HG03139 (cell line): Measurements from ENCODE around the gene TLE3.

ENCODE experiments used
- ATAC-seq: cut with Tn5 transposase; IDR thresholded peaks from one replicate; pipeline ENCODE4 v1.9.1; 2021; ENCODE audit not compliant: unreplicated experiment

TLE3 gene

DNA sequence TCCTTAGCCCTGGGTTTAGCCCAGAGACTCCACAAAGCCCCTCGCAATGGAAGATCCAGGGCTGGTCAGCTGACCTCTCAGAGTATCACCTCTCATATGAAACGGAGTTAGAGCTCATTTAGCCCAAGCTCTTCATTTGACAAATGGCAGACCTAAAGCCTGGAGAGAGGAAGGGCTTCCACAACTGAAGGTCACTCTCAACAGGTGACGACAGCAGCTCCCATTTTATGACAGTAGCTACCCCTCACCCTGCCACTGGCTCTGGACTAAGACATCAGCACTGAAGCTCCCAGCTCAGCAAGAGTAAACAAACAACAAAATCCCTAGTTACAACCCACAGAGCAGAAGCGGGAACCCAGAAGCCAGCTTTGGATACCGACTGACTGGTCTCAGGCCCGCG is 33.7 kb downstream of the TLE3 start:
- no peak for ATAC-seq

DNA sequence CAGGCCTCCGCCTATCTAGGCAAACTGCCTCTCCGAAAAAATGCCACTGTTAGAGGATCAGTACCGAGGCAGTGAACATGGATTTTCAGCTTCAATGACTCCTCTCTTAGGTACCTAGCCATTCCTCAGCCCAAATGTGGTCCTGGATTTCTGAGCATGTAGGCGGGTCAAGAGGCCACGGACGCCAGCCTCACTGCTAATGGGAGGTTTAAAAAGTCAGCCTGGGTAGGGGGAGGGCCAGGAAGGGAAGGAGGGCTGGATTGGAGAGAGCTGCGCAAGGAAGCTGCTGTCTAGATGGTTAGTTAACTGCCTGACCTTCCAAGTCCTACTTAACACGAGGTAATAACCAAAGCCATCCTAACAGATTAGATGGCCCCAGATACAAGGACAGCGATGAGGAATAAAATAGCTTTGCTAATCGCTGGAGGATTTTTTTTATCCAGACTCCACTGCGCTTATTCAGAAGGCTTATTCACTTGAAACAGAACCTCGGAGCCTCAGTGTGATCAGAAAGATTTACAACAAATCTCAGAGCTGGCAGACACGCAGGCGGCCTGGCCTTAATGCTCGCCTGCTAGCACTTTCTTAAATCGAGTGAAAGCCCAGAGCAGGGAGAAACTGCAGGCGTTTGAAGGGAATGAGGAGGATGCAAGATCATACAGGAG is 34.3 kb downstream of the TLE3 start:
- no peak for ATAC-seq

DNA sequence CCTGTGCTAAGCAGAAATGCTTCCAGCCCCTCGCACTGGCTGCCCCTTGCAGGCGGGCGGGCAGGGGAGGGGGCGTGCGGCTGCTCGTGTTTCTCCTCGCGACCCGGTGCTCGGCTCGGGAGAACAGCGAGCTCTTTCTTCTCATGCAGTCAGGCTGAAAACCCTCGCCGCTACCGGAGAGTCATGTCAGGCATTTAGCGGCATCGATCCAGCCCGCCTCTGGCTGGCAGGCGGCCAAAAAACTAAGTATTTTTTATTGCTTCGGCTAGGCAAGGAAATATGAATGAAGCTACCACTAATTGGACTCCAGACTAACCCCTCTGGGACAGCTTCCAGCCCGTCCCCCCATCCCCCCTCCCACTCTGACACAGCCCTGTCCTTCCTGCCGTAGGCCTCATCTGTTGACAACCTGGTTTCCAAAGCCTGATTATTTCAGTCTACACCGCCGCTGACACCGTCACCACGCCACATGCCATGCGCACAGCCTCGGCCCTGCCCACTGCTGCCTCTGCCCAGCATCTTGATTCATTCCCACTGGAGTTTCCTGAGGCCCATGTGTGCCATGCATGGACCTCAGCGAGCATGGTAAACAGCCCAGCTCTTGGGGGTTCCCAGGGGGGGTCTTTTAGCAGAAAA is 35.3 kb downstream of the TLE3 start:
- no peak for ATAC-seq

- ATAC-seq: no peak
Measured at GRCh38 chr15:70061696-70062270, 35.9 kb downstream of the TLE3 start.

DNA sequence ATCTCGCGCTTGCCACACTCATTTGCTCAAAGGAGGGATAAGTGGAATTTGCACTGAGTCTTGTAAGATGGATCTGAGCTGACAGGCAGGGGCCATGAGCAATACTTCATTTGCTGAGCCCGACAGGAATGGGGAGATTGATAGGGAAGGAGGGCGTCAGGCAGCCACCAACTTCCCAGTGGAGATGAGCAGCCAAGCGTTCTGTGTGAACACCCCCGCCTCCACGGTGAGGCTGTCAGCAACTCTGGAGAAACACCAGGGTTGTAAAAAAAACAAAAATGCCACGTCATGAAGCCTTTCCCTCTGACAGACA is 36.8 kb downstream of the TLE3 start:
- ATAC-seq: no peak

- no peak for ATAC-seq
Measured at GRCh38 chr15:70060214-70060992, 37.3 kb downstream of the TLE3 start.

- ATAC-seq: no peak
Measured at GRCh38 chr15:70059476-70060213, 38.1 kb downstream of the TLE3 start.

DNA sequence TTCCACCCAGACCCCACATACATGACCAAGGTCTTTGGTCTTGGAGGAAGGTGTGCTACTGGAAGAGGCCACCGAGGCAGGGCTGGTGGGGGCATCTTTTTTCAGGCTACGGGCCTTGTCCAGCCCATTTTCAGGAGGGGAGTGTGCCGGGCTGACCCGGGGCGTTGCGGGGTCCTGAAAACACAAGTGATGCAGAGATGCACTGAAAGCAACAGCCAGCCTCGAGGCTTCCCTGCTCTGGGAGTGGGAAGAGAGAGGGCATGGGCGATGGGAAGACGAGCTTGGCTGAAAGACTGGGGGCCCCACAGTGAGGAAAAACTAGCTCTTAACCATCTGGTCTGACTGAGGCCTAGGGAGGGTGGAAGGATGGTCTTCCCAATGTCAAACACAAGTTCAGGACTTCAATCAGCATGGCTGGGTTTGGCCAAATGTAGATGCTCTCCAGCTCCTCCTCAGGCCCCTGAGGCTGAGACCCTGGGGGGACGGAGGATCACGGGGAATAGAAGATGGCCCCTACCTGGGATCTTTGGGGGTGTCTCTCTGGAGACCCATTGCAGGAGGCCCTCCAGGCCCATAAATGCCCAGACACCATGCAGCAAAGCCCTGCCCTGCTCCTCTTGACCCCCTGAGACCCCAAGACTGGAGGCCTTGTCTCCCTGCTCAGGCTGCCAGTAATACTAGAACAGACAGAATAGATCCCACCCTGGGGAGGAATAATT is 38.9 kb downstream of the TLE3 start:
- ATAC-seq: no peak

DNA sequence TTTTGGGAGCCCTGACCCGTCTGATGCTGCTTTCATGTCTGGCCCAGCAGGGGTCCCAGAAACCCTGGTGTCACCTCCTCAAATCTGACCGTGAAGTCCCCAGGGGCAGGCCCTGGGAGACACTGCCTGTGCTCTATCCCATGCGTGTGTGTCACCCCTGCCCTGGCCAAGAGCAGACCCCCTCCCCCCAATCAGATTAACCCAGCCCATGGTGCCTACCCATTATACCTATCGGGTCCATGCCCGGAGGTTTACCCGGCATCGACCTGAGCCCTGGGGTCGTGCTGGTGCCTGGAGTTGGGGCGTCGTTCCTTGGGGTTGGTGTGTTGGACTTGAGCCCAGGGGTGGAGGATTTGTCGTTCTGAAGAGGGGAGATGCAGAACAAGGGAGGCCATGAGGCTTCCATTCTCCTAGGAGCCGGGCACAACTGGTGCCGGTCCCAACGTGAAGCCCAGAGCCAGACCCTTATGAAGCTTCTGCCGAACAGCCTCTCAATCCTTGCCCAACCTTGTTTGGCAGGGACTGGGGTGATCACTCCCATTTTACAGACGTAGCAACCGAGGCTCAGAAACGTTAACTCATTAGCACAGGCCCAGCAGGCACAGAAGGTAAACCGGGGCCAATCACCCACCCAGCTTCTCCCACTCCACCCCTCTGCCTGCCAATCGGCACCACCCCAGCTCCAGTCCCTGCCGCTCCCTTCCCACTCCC is 39.6 kb downstream of the TLE3 start:
- no peak for ATAC-seq

DNA sequence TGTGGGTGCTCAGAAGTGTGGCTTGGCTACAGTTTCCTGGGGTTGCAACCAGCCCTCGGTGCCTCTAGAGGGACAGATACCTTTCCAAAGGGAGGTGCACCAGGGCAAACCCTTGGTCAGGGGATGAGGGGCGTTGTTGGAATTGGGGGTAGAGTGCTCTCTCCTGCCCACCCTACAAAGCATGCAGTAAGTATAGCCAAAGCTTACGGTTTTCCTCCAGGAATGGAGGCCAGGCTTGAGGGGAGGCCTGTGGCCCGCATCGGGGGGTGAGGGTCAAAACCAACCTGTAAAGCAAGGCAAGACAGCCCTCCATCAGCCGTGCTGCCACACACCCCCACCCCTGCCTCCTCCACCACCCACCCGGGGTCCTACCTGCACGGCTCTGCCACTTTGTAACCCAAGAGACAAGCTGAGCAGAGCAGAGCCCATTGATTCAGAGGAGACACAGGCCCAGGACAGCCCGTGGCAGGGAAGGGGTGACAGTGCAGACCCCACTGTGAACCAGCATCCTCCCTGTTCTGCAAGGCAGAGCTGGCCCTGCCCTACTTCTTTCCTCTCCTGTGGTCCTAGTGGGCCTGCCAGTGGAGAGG is 41.5 kb downstream of the TLE3 start:
- ATAC-seq: no peak

DNA sequence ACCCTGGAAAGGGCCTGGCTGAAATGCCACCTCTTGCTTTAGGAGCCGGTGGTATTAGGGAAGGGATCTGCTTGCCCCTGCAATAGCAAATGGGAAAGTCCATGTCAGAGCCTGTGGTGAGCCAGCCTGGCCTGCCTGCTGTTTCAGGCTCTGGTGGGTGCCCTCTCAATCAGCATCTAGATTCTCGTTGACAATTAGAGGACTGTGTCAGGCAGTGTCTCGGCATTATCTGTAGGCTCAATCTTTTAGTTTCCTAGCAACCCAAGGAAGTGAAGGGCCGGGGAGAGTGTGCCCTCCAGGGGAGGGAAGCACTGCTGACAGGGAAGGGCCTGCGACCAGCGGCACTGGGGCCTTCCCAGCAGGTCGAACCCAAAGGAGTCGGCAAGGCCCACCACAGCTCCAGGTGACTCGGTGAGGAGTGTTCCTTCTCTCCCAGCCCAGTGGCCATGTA is 42.1 kb downstream of the TLE3 start:
- ATAC-seq: no peak

DNA sequence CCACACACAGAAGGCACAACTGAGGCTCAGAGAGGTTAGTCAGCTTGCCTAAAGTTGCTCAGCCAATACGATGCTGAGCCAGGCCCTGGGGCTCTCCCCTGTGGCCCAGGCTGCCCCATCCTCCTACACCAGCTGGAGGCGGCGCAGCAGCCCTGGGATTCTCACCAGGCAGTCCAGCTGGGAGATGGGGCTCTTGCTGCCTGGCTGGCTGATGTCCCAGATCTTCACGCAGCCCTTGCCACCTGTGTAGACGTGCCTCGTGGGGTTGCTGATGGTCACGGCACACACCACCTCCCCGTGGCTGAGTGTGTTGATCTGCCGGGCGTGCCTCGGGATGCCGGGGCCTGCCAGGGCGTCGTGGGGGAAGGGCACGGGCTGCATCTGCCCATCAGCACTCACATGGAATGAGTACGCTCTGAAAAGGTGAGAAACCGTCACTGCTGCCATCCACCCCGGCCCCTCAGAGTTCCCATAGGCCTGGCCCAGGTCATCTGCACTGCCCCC is 42.8 kb downstream of the TLE3 start:
- ATAC-seq: no peak

GRCh38 chr15:70054366-70054765 is 43.4 kb downstream of the TLE3 start:
- ATAC-seq: no peak

- ATAC-seq: no peak
Measured at GRCh38 chr15:70053716-70054229, 43.9 kb downstream of the TLE3 start.

DNA sequence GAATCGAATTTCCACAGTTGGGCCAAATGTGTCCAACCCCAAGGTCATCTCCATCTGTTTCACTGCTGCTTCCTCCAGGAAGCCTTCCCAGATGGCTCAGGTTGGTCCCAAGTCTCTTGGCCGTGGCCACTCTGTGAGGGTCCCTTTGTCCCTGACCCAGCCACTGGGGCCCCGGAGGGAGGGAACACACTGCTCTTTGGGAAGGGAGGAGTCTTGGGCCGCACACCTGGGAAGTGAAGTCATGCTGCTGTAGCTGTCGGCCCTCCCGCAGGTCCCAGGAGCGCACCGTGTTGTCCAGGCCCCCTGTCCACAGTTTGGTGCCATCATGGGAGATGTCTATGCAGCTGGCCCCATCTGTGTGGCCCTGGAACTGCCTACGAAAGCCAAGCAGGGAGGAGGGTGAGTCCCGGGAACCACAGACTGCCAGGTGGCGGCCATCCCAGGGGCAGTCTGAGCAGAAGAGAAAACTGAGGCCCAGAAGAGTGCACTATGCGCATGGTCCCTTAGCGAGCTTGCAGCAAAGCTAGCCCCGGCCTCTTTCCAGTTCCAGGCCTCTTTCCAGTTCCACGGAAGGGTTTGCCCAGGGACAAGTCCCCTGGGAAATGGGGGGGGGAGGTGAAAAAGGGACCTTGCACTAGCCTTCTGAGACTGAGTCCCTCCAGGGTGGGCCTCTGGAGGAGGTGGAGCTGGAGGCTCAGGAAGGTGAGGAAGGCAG is 44.6 kb downstream of the TLE3 start:
- no peak for ATAC-seq

- no peak for ATAC-seq
Measured at GRCh38 chr15:70051948-70052633, 45.6 kb downstream of the TLE3 start.

GRCh38 chr15:70050970-70051369 is 46.7 kb downstream of the TLE3 start:
- ATAC-seq: no peak

DNA sequence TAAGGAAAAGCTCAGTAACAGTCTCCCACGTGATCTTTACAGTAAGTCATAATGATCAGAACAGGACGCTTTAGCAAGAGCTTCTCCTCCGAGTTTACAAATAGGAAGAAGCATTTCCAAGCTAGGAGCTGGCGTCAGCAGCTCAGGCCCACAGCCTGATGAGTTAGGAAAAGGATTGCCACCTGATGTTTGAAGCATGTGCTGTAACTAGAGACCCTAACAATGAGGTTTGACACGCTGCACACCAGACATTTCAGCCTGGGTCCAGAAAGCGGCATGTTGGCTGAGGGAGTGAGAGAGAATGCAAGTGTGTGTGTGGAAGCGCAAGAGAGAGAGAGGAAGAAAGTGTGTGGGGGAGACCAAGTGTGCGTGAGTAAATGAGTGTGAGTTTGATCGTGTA is 47.3 kb downstream of the TLE3 start:
- ATAC-seq: no peak
